Measurements from ENCODE around the gene BNIPL.

Gene BNIPL

GRCh38 chr1:151043163-151043562 is 6.8 kb downstream of the BNIPL start:
- Histone ChIP-seq H2AFZ (ENCODE audit: low read depth, low read length, severe bottlenecking) (no peak overlapping the region), H3K4me2 (ENCODE audit: low read depth, low read length, poor library complexity, severe bottlenecking) (no peak overlapping the region), H3F3A (ENCODE audit: insufficient read depth) (no peaks in the 10 kb centered on the region), H4K20me1 (ENCODE audit: low read depth, low read length) (no peaks in the 10 kb centered on the region), H3K79me2 (ENCODE audit: insufficient read depth, low read length) (no peaks in the 10 kb centered on the region), H3K9me3 (ENCODE audit: insufficient read depth, low read length) (no peaks in the 10 kb centered on the region), H3K4me3 (ENCODE audit: insufficient read depth, low read length, poor library complexity, severe bottlenecking) (no peak overlapping the region), H3K27ac (ENCODE audit: low read depth, low read length) (no peak overlapping the region), H3K9ac (ENCODE audit: low read length) (no peak overlapping the region), H3K9me2 (replicated peaks; ENCODE audit: insufficient read depth, low read length) (no peaks in the 10 kb centered on the region), H3K27me3 (ENCODE audit: low read length) (no peaks in the 10 kb centered on the region), H3K36me3 (ENCODE audit: low read length) (no peaks in the 10 kb centered on the region)
- TF ChIP-seq EZH2phosphoT487 (conservative IDR thresholded peaks at IDR 0.05; ENCODE audit: low read length) = no peak
- no peak for TF ChIP-seq CTCF (IDR thresholded peaks at IDR 0.05; ENCODE audit: insufficient read depth, low read length, poor library complexity, severe bottlenecking)

GRCh38 chr1:151047591-151047924 is 11.2 kb downstream of the BNIPL start, which contains the start of gene C1orf56:
C1orf56 (plus strand) TSS chr1:151047751; CDS start chr1:151047848, 97 bp downstream.
- H3K9me2 ChIP-seq (replicated peaks; ENCODE audit: insufficient read depth, low read length) = no peaks in the 10 kb centered on the region
- H3F3A ChIP-seq (ENCODE audit: insufficient read depth) = peaks cover 16% of the 10 kb centered on the region; the same call in 1 of the 2 replicates
- no peaks in the 10 kb centered on the region for H3K27me3 ChIP-seq (ENCODE audit: low read length)
- no peaks in the 10 kb centered on the region for H4K20me1 ChIP-seq (ENCODE audit: low read depth, low read length)
- peak within 1 kb of the TSS; percentile 52 for H2AFZ ChIP-seq (ENCODE audit: low read depth, low read length, severe bottlenecking)
- H3K9me3 ChIP-seq (ENCODE audit: insufficient read depth, low read length) = no peaks in the 10 kb centered on the region
- no peaks in the 10 kb centered on the region for H3K79me2 ChIP-seq (ENCODE audit: insufficient read depth, low read length)
- TF ChIP-seq EZH2phosphoT487 (conservative IDR thresholded peaks at IDR 0.05; ENCODE audit: low read length) (no peak), CTCF (IDR thresholded peaks at IDR 0.05; ENCODE audit: insufficient read depth, low read length, poor library complexity, severe bottlenecking) (no peak)
- peak within 1 kb of the TSS; percentile 57 for H3K9ac ChIP-seq (ENCODE audit: low read length)
- H3K27ac ChIP-seq (ENCODE audit: low read depth, low read length) = no peak within 1 kb of the TSS
- peak within 1 kb of the TSS; percentile 60 for H3K4me2 ChIP-seq (ENCODE audit: low read depth, low read length, poor library complexity, severe bottlenecking)
- no peaks in the 10 kb centered on the region for H3K36me3 ChIP-seq (ENCODE audit: low read length)
- H3K4me3 ChIP-seq (ENCODE audit: insufficient read depth, low read length, poor library complexity, severe bottlenecking) = peak within 1 kb of the TSS; percentile 47

GRCh38 chr1:151047925-151048644 is 11.7 kb downstream of the BNIPL start:
- TF ChIP-seq EZH2phosphoT487 (conservative IDR thresholded peaks at IDR 0.05; ENCODE audit: low read length) (no peak), CTCF (IDR thresholded peaks at IDR 0.05; ENCODE audit: insufficient read depth, low read length, poor library complexity, severe bottlenecking) (peak; percentile 13)
- no peaks in the 10 kb centered on the region for H3K9me2 ChIP-seq (replicated peaks; ENCODE audit: insufficient read depth, low read length)
- H3K9me3 ChIP-seq (ENCODE audit: insufficient read depth, low read length) = no peaks in the 10 kb centered on the region
- peak overlapping the region; percentile 60 for H3K4me2 ChIP-seq (ENCODE audit: low read depth, low read length, poor library complexity, severe bottlenecking)
- peak overlapping the region; percentile 57 for H3K9ac ChIP-seq (ENCODE audit: low read length)
- H3K4me3 ChIP-seq (ENCODE audit: insufficient read depth, low read length, poor library complexity, severe bottlenecking) = peak overlapping the region; percentile 47
- peak overlapping the region; percentile 52 for H2AFZ ChIP-seq (ENCODE audit: low read depth, low read length, severe bottlenecking)
- no peak overlapping the region for H3K27ac ChIP-seq (ENCODE audit: low read depth, low read length)
- no peaks in the 10 kb centered on the region for H3K79me2 ChIP-seq (ENCODE audit: insufficient read depth, low read length)
- no peaks in the 10 kb centered on the region for H3K27me3 ChIP-seq (ENCODE audit: low read length)
- H3K36me3 ChIP-seq (ENCODE audit: low read length) = peaks cover 4% of the 10 kb centered on the region; the same call in 1 of the 2 replicates
- peaks cover 16% of the 10 kb centered on the region for H3F3A ChIP-seq (ENCODE audit: insufficient read depth)
- no peaks in the 10 kb centered on the region for H4K20me1 ChIP-seq (ENCODE audit: low read depth, low read length)

Data from SU-DHL-6 (cell line).